ENCODE data around the gene FCN2. TPM values are rescaled to one million over a fixed set of nuclear protein-coding genes. Genes with fewer than 3 reads are reported as not detected.

Gene FCN2
- total RNA-seq, 1 donor from 2014 or later = not detected

DNA sequence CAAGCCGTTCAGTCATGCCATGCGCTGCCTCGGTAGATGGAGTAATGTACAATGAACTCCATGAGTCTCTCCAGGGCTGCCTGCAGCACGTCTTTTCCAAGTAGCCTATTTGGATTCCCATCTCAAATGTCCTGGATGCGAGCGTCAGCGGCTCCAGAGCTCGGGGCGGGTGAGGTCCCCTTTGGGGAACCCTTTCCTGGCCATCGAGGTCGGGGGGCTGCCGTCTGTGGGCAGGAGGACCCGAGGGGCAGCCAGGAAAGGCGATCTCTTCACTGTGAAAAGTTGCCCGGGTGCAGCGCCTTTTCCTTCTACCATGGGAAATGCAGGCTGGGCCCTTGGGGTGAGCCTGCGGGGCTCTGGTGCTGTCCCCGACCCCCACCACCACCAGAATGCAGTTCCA is 36.9 kb upstream of the FCN2 start:
- FAIRE-seq (no peak), DNase-seq (ENCODE audit: low read depth) (no peak)
- no peaks in the 10 kb centered on the region for H3K36me3 ChIP-seq (ENCODE audit: control insufficient read depth, insufficient read depth, low read length)
- no peaks in the 10 kb centered on the region for H3K27me3 ChIP-seq (ENCODE audit: control insufficient read depth, insufficient read depth, low read length)
- H3K4me3 ChIP-seq (ENCODE audit: low read depth, low read length) = no peak overlapping the region
- TF ChIP-seq CTCF (IDR thresholded peaks at IDR 0.05; ENCODE audit: insufficient read depth, low read length, severe bottlenecking) = no peak

- FAIRE-seq (no peak), DNase-seq (ENCODE audit: low read depth) (no peak)
- no peaks in the 10 kb centered on the region for H3K36me3 ChIP-seq (ENCODE audit: control insufficient read depth, insufficient read depth, low read length)
- TF ChIP-seq CTCF (IDR thresholded peaks at IDR 0.05; ENCODE audit: insufficient read depth, low read length, severe bottlenecking) = no peak
- H3K4me3 ChIP-seq (ENCODE audit: low read depth, low read length) = no peak overlapping the region
- H3K27me3 ChIP-seq (ENCODE audit: control insufficient read depth, insufficient read depth, low read length) = no peaks in the 10 kb centered on the region
Measured at GRCh38 chr9:134844821-134845220, 35.8 kb upstream of the FCN2 start.

GRCh38 chr9:134846187-134846586 is 34.4 kb upstream of the FCN2 start:
- FAIRE-seq (no peak), DNase-seq (ENCODE audit: low read depth) (no peak)
- TF ChIP-seq CTCF (IDR thresholded peaks at IDR 0.05; ENCODE audit: insufficient read depth, low read length, severe bottlenecking) = no peak
- Histone ChIP-seq H3K4me3 (ENCODE audit: low read depth, low read length) (no peak overlapping the region), H3K27me3 (ENCODE audit: control insufficient read depth, insufficient read depth, low read length) (no peaks in the 10 kb centered on the region), H3K36me3 (ENCODE audit: control insufficient read depth, insufficient read depth, low read length) (no peaks in the 10 kb centered on the region)

GRCh38 chr9:134846699-134847098 is 33.9 kb upstream of the FCN2 start:
- Histone ChIP-seq H3K27me3 (ENCODE audit: control insufficient read depth, insufficient read depth, low read length) (no peaks in the 10 kb centered on the region), H3K4me3 (ENCODE audit: low read depth, low read length) (no peak overlapping the region), H3K36me3 (ENCODE audit: control insufficient read depth, insufficient read depth, low read length) (no peaks in the 10 kb centered on the region)
- TF ChIP-seq CTCF (IDR thresholded peaks at IDR 0.05; ENCODE audit: insufficient read depth, low read length, severe bottlenecking) = no peak
- no peak for DNase-seq (ENCODE audit: low read depth)
- no peak for FAIRE-seq

DNA sequence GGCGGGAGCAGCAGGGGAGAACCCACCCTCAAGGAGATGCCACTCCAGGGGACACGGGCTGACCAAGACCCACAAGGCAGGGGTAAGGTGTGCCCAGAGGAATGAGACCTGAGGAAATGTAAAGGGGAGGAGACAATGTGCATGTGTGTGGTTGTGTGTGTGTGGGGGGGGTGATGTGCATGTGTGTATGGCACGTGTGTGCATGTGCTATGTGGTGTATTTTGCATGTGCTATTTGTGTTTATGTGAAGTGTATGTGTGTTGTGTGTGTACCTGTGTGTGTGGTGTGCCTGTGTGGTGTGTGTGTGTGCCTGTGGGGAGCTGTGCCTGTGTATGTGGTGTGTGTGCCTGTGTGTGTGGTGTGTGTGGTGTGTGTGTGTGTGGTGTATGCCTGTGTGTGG is 33.5 kb upstream of the FCN2 start:
- DNase-seq (ENCODE audit: low read depth) = no peak
- no peak for FAIRE-seq
- no peaks in the 10 kb centered on the region for H3K36me3 ChIP-seq (ENCODE audit: control insufficient read depth, insufficient read depth, low read length)
- H3K27me3 ChIP-seq (ENCODE audit: control insufficient read depth, insufficient read depth, low read length) = no peaks in the 10 kb centered on the region
- no peak for TF ChIP-seq CTCF (IDR thresholded peaks at IDR 0.05; ENCODE audit: insufficient read depth, low read length, severe bottlenecking)
- no peak overlapping the region for H3K4me3 ChIP-seq (ENCODE audit: low read depth, low read length)

GRCh38 chr9:134847752-134848432 is 32.7 kb upstream of the FCN2 start:
- DNase-seq (ENCODE audit: low read depth) (no peak), FAIRE-seq (no peak)
- H3K4me3 ChIP-seq (ENCODE audit: low read depth, low read length) = no peak overlapping the region
- no peaks in the 10 kb centered on the region for H3K36me3 ChIP-seq (ENCODE audit: control insufficient read depth, insufficient read depth, low read length)
- H3K27me3 ChIP-seq (ENCODE audit: control insufficient read depth, insufficient read depth, low read length) = no peaks in the 10 kb centered on the region
- no peak for TF ChIP-seq CTCF (IDR thresholded peaks at IDR 0.05; ENCODE audit: insufficient read depth, low read length, severe bottlenecking)

Measured in bronchial epithelial cell (primary cell).